ENCODE results near the gene PKD1.

DNA sequence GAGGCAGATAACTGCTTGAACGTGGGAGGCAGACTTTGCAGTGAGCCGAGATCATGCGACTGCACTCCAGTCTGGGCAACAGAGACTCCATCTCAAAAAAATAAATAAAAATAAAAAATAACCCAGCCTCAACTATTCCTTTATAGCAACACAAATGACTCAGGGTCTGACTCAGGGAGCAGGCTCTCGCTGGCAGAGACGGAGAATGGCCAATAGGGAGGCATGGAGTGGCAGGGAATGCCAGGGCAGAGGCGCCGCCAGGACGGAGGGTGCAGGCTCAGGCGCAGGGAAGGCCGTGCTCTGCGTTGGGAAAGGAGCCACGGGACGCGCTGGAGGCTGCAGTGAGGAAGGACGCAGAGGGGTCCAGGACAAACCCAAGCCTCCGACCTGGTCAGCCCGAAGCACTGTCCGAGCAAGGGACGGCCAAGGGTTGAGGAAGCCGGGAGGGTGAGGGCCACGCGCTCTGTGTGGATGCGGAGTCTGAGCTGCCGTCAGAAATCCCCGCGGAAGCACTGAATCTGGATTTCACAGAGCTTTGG lies 40.3 kb downstream of the PKD1 start:
- TF ChIP-seq YY1 (IDR thresholded peaks at IDR 0.05; ENCODE audit: insufficient read depth, insufficient read length): no peak
- TF ChIP-seq ZNF274 (IDR thresholded peaks at IDR 0.05; ENCODE audit: low read depth, low read length): no peak
- TF ChIP-seq SUZ12 (IDR thresholded peaks at IDR 0.05; ENCODE audit: extremely low read depth, insufficient read depth, insufficient read length): no peak
